NCI-H226 (cell line): ENCODE data around the gene CLEC4C.
"Not testable (repeated sequence)": the region's sequence is repeated elsewhere in the genome, so short reads cannot be mapped to it uniquely, and the experiment has no call there.

Experiments
- DNase-seq: peaks from one replicate; pipeline ENCODE4 v3.0.0-alpha.2; 2015

The CLEC4C gene

GRCh38 chr12:7747246-7747645, at the start of gene CLEC4C:
CLEC4C (minus strand) TSS chr12:7747375; CDS start chr12:7747348, 27 bp downstream.
- DNase-seq, result no peak

- DNase-seq, result no peak
Measured at GRCh38 chr12:7793211-7793610, 46.0 kb upstream of the CLEC4C start.

- not testable (repeated sequence) for DNase-seq
Measured at GRCh38 chr12:7788884-7789528, 41.8 kb upstream of the CLEC4C start, which contains the start of gene NANOG. NANOG (plus strand) TSS chr12:7789402; CDS start chr12:7789615, 213 bp downstream.

- DNase-seq, result no peak
Measured at GRCh38 chr12:7788294-7788660, 41.1 kb upstream of the CLEC4C start.

- DNase-seq, result no peak
Measured at GRCh38 chr12:7787574-7788293, 40.6 kb upstream of the CLEC4C start.

- no peak for DNase-seq
Measured at GRCh38 chr12:7784701-7785100, 37.5 kb upstream of the CLEC4C start.

GRCh38 chr12:7783433-7783832, 36.3 kb upstream of the CLEC4C start:
- DNase-seq, result not testable (repeated sequence)

- DNase-seq, result no peak
Measured at GRCh38 chr12:7782055-7782454, 34.9 kb upstream of the CLEC4C start.

GRCh38 chr12:7781274-7781673, 34.1 kb upstream of the CLEC4C start:
- no peak for DNase-seq

- DNase-seq, result no peak
Measured at GRCh38 chr12:7769999-7770398, 22.8 kb upstream of the CLEC4C start.

GRCh38 chr12:7758766-7759140, 11.6 kb upstream of the CLEC4C start:
- no peak for DNase-seq

GRCh38 chr12:7756993-7757392, 9.8 kb upstream of the CLEC4C start:
- DNase-seq, result peak; percentile 7

- not testable (repeated sequence) for DNase-seq
Measured at GRCh38 chr12:7755668-7756067, 8.5 kb upstream of the CLEC4C start.

- DNase-seq, result not testable (repeated sequence)
Measured at GRCh38 chr12:7751941-7752922, 5.1 kb upstream of the CLEC4C start.

GRCh38 chr12:7751394-7751793, 4.2 kb upstream of the CLEC4C start:
- no peak for DNase-seq

- DNase-seq, result no peak
Measured at GRCh38 chr12:7750350-7750749, 3.2 kb upstream of the CLEC4C start.

GRCh38 chr12:7749442-7749841, 2.3 kb upstream of the CLEC4C start:
- DNase-seq, result no peak

- no peak for DNase-seq
Measured at GRCh38 chr12:7748852-7749251, 1.7 kb upstream of the CLEC4C start.

GRCh38 chr12:7732993-7733392, 14.2 kb downstream of the CLEC4C start:
- no peak for DNase-seq

GRCh38 chr12:7731486-7731885, 15.7 kb downstream of the CLEC4C start:
- DNase-seq, result no peak

GRCh38 chr12:7730984-7731383, 16.2 kb downstream of the CLEC4C start:
- not testable (repeated sequence) for DNase-seq

GRCh38 chr12:7729746-7730145, 17.4 kb downstream of the CLEC4C start:
- DNase-seq, result no peak

- DNase-seq, result no peak
Measured at GRCh38 chr12:7723926-7724325, 23.2 kb downstream of the CLEC4C start.
